IPS DF 6.9 (cell line): ENCODE data around the gene AFMID.

ENCODE experiments used
- DNase-seq: peaks from one replicate; pipeline ENCODE4 v3.0.0-alpha.2; 2013; ENCODE audit warnings: low read depth, low spot score
- H3K27ac ChIP-seq: one replicate; pipeline ENCODE4 v1.5.1; 2013; ENCODE audit warnings: low read length, control low read depth
- H3K27me3 ChIP-seq: 2 replicates; pipeline ENCODE4 v1.6.1; 2013; ENCODE audit warnings: mild to moderate bottlenecking, low read length; ENCODE audit not compliant: control insufficient read depth, insufficient read depth
- H3K36me3 ChIP-seq: 2 replicates; pipeline ENCODE4 v1.6.1; 2013; ENCODE audit warnings: low read length; ENCODE audit not compliant: control insufficient read depth, insufficient read depth
- H3K4me1 ChIP-seq: 2 replicates; pipeline ENCODE4 v1.6.1; 2013; ENCODE audit warnings: low read length; ENCODE audit not compliant: control insufficient read depth, insufficient read depth
- H3K4me3 ChIP-seq: 2 replicates; pipeline ENCODE4 v1.5.1; 2013; ENCODE audit warnings: mild to moderate bottlenecking, low read length
- H3K9me3 ChIP-seq: 2 replicates; pipeline ENCODE4 v1.6.1; 2013; ENCODE audit warnings: low read length, inconsistent platforms; ENCODE audit not compliant: control insufficient read depth, insufficient read depth
- WGBS: extraction: QIAGEN DNeasy Blood & Tissue Kit; methylation state at CpG from one replicate; pipeline ENCODE4 v1.1.7; 2013; ENCODE audit warnings: mixed read lengths, missing lambda C conversion rate; ENCODE audit not compliant: insufficient read length, insufficient coverage; 5-methylcytosine and 5-hydroxymethylcytosine counted together

Gene AFMID

DNA sequence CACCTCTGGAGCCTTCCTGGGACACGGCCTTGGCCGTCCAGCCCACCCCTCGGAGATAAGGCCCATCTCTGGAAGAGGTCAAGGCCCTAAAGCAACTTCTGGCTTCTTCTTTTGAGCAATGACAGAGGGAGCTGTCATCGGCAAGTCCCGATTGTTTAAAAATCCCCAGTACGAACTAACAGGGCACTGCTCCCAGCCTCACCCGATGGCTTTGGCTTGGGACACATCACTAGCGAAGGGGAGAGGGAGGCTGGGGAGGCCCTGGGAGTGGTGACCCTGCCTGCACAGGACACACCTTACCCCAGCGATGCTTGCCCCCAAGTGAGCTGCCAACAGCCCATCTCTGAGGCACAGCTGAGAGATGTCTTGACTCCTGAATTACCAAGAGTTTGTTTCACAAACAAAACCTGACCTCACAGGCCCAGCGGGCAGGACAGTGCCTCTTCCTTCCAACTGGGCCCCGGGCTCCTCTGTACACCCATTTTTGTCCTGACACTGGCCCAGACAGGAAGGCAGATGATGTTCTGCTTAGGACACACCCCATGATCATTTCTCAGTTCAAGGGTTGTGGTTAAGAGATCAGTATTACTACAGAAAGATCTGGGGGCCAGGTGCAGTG is 14.0 kb upstream of the AFMID start:
- Histone ChIP-seq H3K27ac (no peak overlapping the region), H3K4me1 (peaks cover 3% of the 10 kb centered on the region), H3K4me3 (no peak overlapping the region), H3K27me3 (no peaks in the 10 kb centered on the region), H3K36me3 (peaks cover 17% of the 10 kb centered on the region), H3K9me3 (no peaks in the 10 kb centered on the region)
- WGBS = no CpG with 5 or more reads among the region's 11 CpGs
- DNase-seq = no peak

DNA sequence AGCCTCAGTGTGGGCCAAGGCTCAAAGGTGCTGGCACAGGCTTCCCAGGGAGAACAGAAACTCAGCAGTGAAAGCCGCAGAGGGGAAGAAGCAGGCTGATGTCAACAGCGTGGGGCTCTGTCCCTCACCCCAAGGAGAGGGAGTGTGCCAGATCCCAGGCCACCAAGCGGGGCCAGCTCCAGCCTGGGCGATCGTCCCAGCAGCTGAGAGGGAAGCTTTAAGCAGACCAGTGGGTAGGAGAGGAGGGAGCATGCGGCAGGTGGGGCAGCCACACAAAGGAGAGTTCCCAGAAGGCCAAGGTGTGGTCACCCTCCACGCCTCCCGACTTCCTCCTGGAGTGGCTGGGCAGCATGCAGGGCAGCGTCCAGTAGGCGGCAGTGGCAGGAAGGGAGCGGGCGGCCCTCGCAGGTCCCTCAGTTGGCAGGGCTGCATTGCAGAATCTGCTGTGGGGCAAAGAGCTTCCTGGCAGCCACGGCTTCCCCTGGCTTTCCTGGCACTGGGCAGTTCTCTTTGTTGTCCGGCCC is 12.8 kb upstream of the AFMID start:
- H3K27ac ChIP-seq = no peak overlapping the region
- H3K4me3 ChIP-seq = no peak overlapping the region
- H3K4me1 ChIP-seq = no peaks in the 10 kb centered on the region; the same call in none of the 2 replicates
- WGBS = no CpG with 5 or more reads among the region's 15 CpGs
- DNase-seq = no peak
- no peaks in the 10 kb centered on the region for H3K27me3 ChIP-seq
- H3K9me3 ChIP-seq = no peaks in the 10 kb centered on the region
- H3K36me3 ChIP-seq = peaks cover 27% of the 10 kb centered on the region

DNA sequence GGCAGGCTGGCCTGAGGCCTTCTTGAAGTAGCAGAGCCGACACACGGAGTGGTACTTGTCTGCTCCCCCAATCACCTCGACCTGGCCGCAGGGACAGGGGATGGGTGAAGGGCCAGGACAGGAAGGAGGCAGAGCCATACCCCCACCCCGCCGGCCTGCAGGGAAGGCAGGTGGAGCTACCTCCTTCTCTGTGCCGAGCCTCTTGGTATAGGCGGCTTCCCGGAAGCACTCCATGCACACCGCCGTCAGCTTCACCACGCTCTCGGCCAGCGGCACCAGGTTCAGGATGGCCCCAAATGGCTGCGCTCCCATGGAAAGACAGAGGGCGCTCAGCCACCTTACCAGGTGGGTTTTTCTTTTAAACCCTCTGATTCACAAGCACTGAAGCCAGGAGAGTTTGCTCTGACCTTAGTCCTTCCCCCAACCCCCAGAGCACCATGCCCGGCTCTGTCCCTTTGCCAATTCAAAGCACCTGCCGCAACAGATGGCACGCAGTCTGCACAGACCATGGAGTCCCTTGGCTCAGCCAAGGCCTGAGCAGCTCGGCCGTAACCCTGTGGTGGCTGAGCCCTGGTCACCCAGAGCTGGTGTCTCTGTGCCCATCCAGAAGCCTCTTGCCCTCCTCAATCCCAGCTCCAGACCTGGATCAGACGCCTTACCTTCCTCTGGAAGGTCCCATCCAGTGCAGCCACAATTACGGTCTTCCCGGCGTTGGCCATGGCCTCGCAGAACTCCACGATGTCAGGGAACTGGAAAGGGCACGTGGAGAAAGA is 12.1 kb upstream of the AFMID start:
- DNase-seq = no peak
- H3K9me3 ChIP-seq = no peaks in the 10 kb centered on the region
- no peaks in the 10 kb centered on the region for H3K27me3 ChIP-seq
- H3K27ac ChIP-seq = no peak overlapping the region
- WGBS = no CpG with 5 or more reads among the region's 28 CpGs
- H3K4me3 ChIP-seq = no peak overlapping the region
- H3K4me1 ChIP-seq = no peaks in the 10 kb centered on the region; the same call in none of the 2 replicates
- peaks cover 31% of the 10 kb centered on the region for H3K36me3 ChIP-seq

DNA sequence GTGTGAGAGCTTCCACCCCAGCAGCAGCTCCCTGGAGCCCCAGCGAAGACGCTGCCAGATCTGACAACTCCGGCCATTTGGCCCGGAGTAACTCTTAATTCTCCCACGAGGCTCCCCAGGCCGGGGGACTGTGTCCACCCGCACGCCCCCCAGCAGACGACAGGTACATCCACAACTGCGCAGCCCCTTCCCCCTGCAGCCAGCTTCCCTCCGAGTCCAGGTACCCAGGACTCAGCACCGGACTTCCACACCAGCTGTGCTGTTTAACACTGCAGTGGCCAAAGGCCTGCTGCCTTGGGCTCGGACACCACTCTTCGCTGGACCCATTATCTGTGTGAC is 11.6 kb upstream of the AFMID start:
- Histone ChIP-seq H3K27ac (no peak overlapping the region), H3K4me1 (no peaks in the 10 kb centered on the region; the same call in none of the 2 replicates), H3K27me3 (no peaks in the 10 kb centered on the region), H3K4me3 (no peak overlapping the region), H3K9me3 (no peaks in the 10 kb centered on the region), H3K36me3 (peaks cover 32% of the 10 kb centered on the region)
- WGBS = no CpG with 5 or more reads among the region's 14 CpGs
- no peak for DNase-seq

DNA sequence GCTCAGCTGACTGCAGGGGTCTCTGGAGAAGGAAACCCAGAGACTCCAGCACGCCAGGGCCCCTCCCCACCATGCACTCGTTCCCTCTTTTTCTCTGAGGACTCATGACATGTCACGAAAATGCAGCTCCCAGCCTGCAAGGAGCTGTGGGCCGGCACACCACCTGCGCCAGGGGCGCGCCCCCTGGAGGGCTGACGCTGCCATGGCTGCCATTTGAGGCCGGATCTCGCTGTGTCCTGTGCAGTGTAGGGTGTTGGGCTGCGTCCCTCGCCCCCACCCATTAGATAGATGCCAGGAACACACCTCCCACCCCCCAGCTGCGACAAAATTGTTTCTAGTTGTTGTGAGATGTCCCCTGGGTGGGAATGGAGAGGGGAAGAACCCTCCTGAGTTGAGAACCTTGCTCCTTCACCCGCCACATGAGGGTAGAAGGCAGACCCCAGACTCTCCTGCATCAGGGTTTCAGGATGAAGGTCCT is 10.6 kb upstream of the AFMID start:
- H3K9me3 ChIP-seq = no peaks in the 10 kb centered on the region
- no peaks in the 10 kb centered on the region; the same call in none of the 2 replicates for H3K4me1 ChIP-seq
- H3K27me3 ChIP-seq = no peaks in the 10 kb centered on the region
- H3K36me3 ChIP-seq = peaks cover 37% of the 10 kb centered on the region
- WGBS = no CpG with 5 or more reads among the region's 14 CpGs
- no peak for DNase-seq
- H3K27ac ChIP-seq = no peak overlapping the region
- no peak overlapping the region for H3K4me3 ChIP-seq

DNA sequence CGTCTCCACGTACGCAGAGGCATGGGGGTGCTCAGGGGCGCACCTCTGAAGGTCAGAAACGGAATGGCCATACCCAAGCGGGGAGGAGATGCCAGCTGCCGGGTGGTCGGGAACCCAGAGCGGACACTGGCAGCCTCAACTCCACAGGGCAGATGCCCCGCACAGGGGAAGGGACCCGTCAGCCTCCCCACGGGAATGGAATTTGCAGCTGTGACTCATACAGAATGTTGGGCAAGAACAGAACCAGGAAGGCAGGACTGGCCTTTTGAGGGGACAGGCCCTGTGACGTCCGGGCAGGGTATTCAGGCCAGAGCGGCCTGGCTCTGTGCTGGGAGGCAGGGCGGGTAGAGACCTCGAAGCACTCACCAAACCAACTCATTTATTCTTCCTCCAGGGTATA is 7.8 kb upstream of the AFMID start:
- no peaks in the 10 kb centered on the region; the same call in 1 of the 2 replicates for H3K4me1 ChIP-seq
- no peak for DNase-seq
- WGBS = no CpG with 5 or more reads among the region's 17 CpGs

DNA sequence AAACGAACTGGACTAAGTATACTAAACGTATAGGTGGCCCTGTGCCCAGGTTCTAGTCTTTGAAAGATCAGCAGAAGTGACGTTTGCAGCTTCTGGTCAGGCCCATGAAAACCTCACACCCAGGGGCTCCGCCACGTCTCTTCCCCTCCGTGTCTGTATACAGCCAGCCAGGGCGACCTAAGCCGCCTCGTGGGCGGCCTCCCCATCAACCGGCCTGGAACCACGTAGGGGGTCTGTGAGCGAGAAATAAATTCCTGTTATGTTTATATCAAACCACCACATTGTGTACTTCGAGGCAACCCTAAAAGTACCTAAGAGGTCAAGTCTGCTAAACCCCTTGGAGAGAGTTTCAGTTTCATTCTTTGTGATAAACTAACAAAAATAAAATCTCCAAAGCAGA is 7.1 kb upstream of the AFMID start:
- Histone ChIP-seq H3K27me3 (no peaks in the 10 kb centered on the region), H3K36me3 (peaks cover 43% of the 10 kb centered on the region), H3K9me3 (no peaks in the 10 kb centered on the region), H3K4me3 (no peak overlapping the region; the same call in 1 of the 2 replicates), H3K27ac (no peak overlapping the region), H3K4me1 (peaks cover 3% of the 10 kb centered on the region; the same call in 1 of the 2 replicates)
- no CpG with 5 or more reads among the region's 14 CpGs for WGBS
- no peak for DNase-seq

More for the DNA sequence above, 7.8 kb upstream of the AFMID start:
- Histone ChIP-seq H3K27ac (no peak overlapping the region), H3K36me3 (peaks cover 43% of the 10 kb centered on the region), H3K4me3 (no peak overlapping the region), H3K27me3 (no peaks in the 10 kb centered on the region), H3K9me3 (no peaks in the 10 kb centered on the region)

DNA sequence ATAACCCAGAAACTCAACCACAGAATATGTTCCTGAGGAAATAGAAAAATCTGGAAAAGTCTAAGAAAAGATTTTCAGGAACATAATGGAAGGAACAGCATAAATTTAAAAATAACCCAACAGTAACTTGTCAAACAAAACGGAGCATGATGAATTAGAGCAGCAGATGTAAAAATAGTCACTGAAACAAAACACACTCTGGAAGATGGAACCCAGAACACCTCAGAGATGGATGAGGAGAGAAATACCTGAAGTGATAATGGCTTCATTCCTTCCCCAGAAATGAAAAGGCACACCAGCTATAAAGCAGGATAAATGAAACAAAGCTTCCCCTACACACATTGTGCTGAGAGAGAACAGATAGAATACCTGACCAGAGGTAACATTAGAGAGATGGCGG is 6.7 kb upstream of the AFMID start:
- H3K36me3 ChIP-seq = peaks cover 40% of the 10 kb centered on the region
- no peak overlapping the region for H3K4me3 ChIP-seq
- H3K9me3 ChIP-seq = no peaks in the 10 kb centered on the region
- no peak for DNase-seq
- H3K27me3 ChIP-seq = no peaks in the 10 kb centered on the region
- H3K4me1 ChIP-seq = 0 out of 2 replicates have a peak, but pooled peaks cover 3% of the 10 kb centered on the region
- H3K27ac ChIP-seq = no peak overlapping the region
- WGBS = no CpG with 5 or more reads among the region's 2 CpGs

DNA sequence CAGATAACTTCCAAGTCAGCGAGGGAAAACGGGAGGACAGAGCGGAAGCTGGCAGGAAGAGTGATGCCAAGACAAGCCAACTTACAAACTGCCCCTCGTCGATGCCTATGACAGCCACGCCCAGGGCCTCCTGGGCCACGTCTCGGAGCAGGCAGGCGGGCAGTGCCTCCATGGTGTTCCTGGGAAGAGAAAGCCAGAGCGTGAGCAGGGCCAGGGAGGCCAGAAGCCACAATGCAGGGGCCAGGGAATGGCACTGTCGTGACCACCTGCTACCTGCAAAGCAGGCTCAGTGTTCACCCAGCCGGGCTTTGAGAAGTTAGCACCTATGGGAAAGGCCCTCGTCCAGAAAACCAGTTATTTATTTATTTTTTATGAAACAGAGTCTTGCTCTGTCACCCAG is 4.7 kb upstream of the AFMID start:
- DNase-seq = no peak
- Histone ChIP-seq H3K36me3 (peaks cover 37% of the 10 kb centered on the region), H3K4me3 (no peak overlapping the region), H3K4me1 (0 out of 2 replicates have a peak, but pooled peaks cover 4% of the 10 kb centered on the region), H3K9me3 (no peaks in the 10 kb centered on the region), H3K27ac (no peak overlapping the region), H3K27me3 (no peaks in the 10 kb centered on the region)
- WGBS = no CpG with 5 or more reads among the region's 13 CpGs

DNA sequence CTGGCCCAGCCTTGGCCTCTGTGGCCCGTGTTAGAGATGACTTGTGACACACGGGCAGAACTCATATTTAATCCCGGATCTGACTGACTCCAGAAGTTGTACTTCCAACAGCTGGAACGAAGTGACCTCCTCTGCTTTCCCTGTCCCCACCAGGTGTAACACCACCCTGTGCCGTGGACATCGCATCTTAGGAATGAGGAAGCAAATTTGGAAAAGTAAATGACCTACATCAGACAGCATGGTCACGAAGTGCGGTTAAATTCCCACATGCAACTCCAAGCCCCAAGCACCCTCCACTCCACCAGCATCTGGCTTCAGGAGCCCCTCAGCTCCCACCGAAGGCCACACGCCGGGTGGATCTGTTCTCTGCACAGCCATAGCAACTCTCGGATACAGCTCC is 3.2 kb upstream of the AFMID start:
- Histone ChIP-seq H3K4me3 (no peak overlapping the region), H3K9me3 (no peaks in the 10 kb centered on the region), H3K27ac (no peak overlapping the region), H3K4me1 (0 out of 2 replicates have a peak, but pooled peaks cover 4% of the 10 kb centered on the region), H3K27me3 (no peaks in the 10 kb centered on the region), H3K36me3 (peaks cover 30% of the 10 kb centered on the region)
- DNase-seq = no peak
- WGBS = no CpG with 5 or more reads among the region's 12 CpGs
